Epithelial cell of esophagus (primary cell): Measurements from ENCODE around the gene MELK.
A peak's percentile ranks its signal among the peaks of the same experiment; 100 is the strongest.
"Not testable (repeated sequence)": the region's sequence is repeated elsewhere in the genome, so short reads cannot be mapped to it uniquely, and the experiment has no call there.

Experiments
- DNase-seq: peaks from one replicate; pipeline ENCODE4 v3.0.0; 2010; ENCODE audit warnings: low read depth
- H3K4me3 ChIP-seq: 2 replicates; pipeline ENCODE4 v1.5.1; 2011; ENCODE audit warnings: mild to moderate bottlenecking, low read length, control low read depth
- CTCF ChIP-seq: IDR thresholded peaks from 2 replicates; pipeline ENCODE4 v1.5.1; 2011; ENCODE audit warnings: low read depth, mild to moderate bottlenecking, low read length, control low read depth, inconsistent platforms; ENCODE audit not compliant: insufficient read depth; ENCODE audit errors: missing control alignments

MELK gene

DNA sequence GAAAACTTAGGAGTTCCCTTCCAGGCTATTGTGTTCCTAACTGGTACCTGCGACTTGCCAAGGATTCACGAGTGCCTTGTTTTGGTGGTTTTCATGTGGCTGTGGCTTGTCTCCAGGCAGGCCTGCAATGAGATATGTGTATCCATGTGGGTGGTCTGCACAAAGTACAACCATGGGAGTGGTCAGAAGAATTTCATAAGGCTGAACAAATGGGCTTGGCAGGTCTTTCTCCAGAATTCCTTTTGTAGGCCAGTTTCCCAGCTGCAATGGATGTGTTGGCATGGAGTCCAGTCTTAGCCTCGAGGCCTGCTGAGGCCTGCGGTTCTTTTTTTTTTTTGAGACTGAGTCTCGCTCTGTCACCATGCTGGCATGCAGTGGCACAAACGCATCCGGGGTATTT, 28.8 kb upstream of the MELK start:
- peak; percentile 66 for DNase-seq
- H3K4me3 ChIP-seq, result no peak overlapping the region
- TF ChIP-seq CTCF, result no peak

GRCh38 chr9:36547598-36547997, 25.1 kb upstream of the MELK start:
- DNase-seq, result no peak
- TF ChIP-seq CTCF, result no peak
- H3K4me3 ChIP-seq, result no peak overlapping the region

DNA sequence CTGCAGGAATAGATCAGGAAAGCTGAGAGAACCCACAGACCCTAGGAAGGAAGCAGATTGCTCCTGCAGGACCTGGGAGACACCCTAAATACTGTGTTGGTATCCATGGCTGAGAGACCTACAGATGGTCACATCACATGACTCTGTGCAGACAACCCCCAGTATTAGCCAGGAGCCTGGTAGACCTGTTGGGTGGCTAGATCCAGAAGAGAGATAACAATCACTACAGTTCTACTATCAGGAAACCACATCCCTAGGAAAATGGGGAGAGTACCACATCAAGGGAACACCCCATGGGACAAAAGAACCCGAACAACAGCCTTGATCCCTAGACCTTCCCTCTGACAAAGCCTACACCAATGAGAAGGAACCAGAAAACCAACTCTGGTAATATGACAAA, 24.2 kb upstream of the MELK start:
- DNase-seq, result no peak
- TF ChIP-seq CTCF, result no peak
- H3K4me3 ChIP-seq, result no peak overlapping the region

- no peak overlapping the region for H3K4me3 ChIP-seq
- TF ChIP-seq CTCF, result no peak
- no peak for DNase-seq
These were observed 22.6 kb upstream of the MELK start for GRCh38 chr9:36550135-36550534.

DNA sequence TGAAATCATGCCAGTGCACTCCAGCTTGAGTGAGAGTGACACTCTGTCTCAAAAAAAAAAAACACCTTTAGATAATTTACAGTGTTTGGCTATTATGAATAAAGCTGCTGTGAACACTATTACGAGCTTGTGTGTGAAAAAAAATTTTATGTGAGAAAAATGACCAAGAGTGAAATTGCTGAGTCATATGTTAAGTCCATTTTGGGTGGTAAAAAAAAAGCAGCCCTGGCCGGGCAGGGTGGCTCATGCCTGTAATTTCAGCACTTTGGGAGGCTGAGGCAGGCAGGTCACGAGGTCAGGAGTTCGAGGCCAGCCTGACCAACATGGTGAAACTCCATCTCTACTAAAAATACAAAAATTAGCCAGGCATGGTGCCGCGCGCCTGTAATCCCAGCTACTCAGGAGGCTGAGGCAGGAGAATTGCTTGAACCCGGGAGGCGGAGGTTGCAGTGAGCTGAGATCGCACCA, 22.0 kb upstream of the MELK start:
- not testable (repeated sequence) for DNase-seq, H3K4me3 ChIP-seq

DNA sequence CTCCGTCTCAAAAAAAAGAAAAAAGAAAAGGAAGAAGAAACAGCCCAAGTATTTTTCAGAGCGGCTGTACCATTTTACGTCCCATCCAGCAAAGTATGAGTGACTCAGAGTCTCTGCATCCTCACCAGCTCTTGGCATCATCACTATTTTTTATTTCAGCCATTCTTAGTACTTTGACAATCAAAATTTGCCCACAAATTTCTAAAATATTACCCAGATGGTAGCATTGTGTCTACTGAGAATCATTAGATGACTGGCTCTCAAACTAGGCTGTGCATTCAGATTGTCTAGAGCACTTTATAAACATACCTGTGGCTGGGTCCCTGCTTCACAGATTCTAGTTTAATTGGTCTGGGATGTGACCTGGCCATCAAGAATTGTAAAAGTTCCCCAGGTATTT, 21.6 kb upstream of the MELK start:
- H3K4me3 ChIP-seq, result no peak overlapping the region
- DNase-seq, result no peak
- TF ChIP-seq CTCF, result no peak

DNA sequence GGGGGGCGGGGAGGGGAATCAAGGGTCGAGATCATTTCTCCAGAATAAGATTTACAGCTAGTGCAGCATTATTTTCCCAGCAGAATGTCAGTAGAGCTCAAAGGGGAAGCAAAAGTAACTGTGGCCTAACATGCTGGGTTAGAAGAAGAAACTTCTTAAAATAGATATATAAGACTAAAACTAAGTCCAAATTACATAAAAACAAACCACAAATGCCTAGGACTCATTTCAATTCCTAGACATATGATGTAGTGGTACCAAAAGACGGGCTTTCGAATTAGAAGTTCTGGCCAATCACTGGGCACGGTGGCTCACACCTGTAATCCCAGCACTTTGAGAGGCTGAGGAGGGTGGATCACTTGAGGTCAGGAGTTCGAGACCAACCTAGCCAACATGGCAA, 20.8 kb upstream of the MELK start:
- H3K4me3 ChIP-seq, result no peak overlapping the region
- DNase-seq, result no peak
- TF ChIP-seq CTCF, result no peak

- H3K4me3 ChIP-seq, result no peak overlapping the region
- peak; percentile 30 for DNase-seq
- TF ChIP-seq CTCF, result no peak
These were observed 13.5 kb upstream of the MELK start for GRCh38 chr9:36559036-36559695.
